Activated CD8-positive, alpha-beta T cell treated with anti-CD3 and anti-CD28 coated beads for 36 hours (primary cell): ENCODE results near the gene TBC1D1. TPM values are rescaled to one million over a fixed set of nuclear protein-coding genes. Genes with fewer than 3 reads are reported as not detected.

ENCODE experiments used
- ATAC-seq: fragments of 200-7000 bp; cut with Tn5 transposase; one replicate; pipeline ENCODE4 v1.10.0; 2021; ENCODE audit warnings: mild to moderate bottlenecking, moderate library complexity
- CTCF ChIA-PET: fragments of 350-600 bp; sonication (Branson Sonifier 250); formaldehyde crosslinking; loops from one replicate; lab custom pipeline; 2021; ENCODE audit warnings: antibody characterized with exemption; lab: Charles Lee
- POLR2A ChIA-PET: fragments of 350-600 bp; sonication (Branson Sonifier 250); formaldehyde crosslinking; loops from one replicate; lab custom pipeline; 2021; ENCODE audit warnings: antibody characterized with exemption; lab: Charles Lee
- DNase-seq: peaks from one replicate; pipeline ENCODE4 v3.0.0-alpha.2; 2020
- H3K27ac Mint-ChIP-seq: one replicate; pipeline ENCODE4 v1.8.0; 2021; ENCODE audit warnings: mild to moderate bottlenecking, mixed read lengths
- H3K27me3 Mint-ChIP-seq: one replicate; pipeline ENCODE4 v1.8.0; 2021; ENCODE audit warnings: mixed read lengths
- H3K36me3 Mint-ChIP-seq: one replicate; pipeline ENCODE4 v1.8.0; 2021; ENCODE audit warnings: low read depth, mixed read lengths
- H3K4me1 Mint-ChIP-seq: one replicate; pipeline ENCODE4 v1.8.0; 2021; ENCODE audit warnings: low read depth, mixed read lengths
- H3K4me3 Mint-ChIP-seq: one replicate; pipeline ENCODE4 v1.8.0; 2021; ENCODE audit warnings: mild to moderate bottlenecking, moderate library complexity, mixed read lengths
- H3K9me3 Mint-ChIP-seq: one replicate; pipeline ENCODE4 v1.8.0; 2021; ENCODE audit warnings: mixed read lengths
- CTCF ChIP-seq: fragments of 200-600 bp; IDR thresholded peaks from one replicate; pipeline ENCODE4 v1.8.0; 2022; ENCODE audit warnings: antibody characterized with exemption, mild to moderate bottlenecking
- intact Hi-C: fragments of 100-400 bp; cut with micrococcal nuclease; formaldehyde crosslinking; loops from one replicate; pipeline ENCODE4 v1.10.0; 2022
- total RNA-seq, 2 experiments: library from RNA; stranded (reverse); gene quantifications; one replicate each; pipeline ENCODE4 v1.2.3, GENCODE V29; 2021

The TBC1D1 gene
- total RNA-seq, 2 experiments from 2014 or later, result 79.4 to 91.4 TPM

DNA sequence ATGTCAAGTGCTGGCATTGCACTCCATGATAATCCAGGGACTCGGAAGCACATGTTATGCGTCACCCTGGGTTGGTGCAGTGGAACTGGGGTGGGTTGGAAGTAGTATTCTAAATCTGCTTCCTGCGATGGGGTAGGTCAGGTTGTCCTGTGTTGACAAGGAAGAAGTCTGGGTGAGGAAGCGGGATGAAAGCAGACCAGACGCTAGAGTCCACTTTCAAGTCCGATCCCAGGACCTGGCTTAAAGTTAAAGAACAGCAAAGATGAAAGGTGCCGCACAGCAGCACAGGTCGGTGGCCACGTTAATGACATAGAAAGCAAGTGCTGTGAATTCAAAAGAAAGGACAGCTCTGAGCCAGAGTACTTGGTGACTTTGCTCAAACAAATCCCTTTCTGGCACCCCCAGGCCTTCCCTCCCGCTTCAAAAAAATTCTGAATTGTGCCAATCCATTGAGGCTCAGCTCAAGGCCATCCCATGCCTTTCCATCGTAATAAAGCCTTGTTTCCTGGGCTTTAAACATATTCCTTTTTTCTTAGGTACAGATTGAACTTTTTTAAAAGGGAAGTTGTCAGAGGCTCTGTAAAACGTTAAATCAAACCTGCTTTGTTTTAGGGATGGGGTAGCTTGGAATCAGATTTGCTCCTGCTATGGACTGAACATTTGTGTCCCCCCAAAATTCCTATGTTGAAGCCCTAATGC, 187.1 kb downstream of the TBC1D1 start:
- no peaks in the 10 kb centered on the region for H3K27me3 Mint-ChIP-seq
- H3K4me1 Mint-ChIP-seq, result peaks cover 24% of the 10 kb centered on the region
- peaks cover 21% of the 10 kb centered on the region for H3K36me3 Mint-ChIP-seq
- CTCF ChIA-PET, result interaction anchor here (1.7 kb wide), 1 partner anchor 9 kb away, joined by 6 read pairs; no protein-coding TSS in a partner anchor
- POLR2A ChIA-PET, result interaction anchor here (1.5 kb wide), 1 partner anchor 54 kb away, joined by 3 read pairs; no protein-coding TSS in a partner anchor
- H3K4me3 Mint-ChIP-seq, result no peak overlapping the region
- DNase-seq (no peak), ATAC-seq (no peak)
- no peaks in the 10 kb centered on the region for H3K9me3 Mint-ChIP-seq
- intact Hi-C loops, result no loop called here
- peak overlapping the region; percentile 13 for H3K27ac Mint-ChIP-seq
- no peak for TF ChIP-seq CTCF

DNA sequence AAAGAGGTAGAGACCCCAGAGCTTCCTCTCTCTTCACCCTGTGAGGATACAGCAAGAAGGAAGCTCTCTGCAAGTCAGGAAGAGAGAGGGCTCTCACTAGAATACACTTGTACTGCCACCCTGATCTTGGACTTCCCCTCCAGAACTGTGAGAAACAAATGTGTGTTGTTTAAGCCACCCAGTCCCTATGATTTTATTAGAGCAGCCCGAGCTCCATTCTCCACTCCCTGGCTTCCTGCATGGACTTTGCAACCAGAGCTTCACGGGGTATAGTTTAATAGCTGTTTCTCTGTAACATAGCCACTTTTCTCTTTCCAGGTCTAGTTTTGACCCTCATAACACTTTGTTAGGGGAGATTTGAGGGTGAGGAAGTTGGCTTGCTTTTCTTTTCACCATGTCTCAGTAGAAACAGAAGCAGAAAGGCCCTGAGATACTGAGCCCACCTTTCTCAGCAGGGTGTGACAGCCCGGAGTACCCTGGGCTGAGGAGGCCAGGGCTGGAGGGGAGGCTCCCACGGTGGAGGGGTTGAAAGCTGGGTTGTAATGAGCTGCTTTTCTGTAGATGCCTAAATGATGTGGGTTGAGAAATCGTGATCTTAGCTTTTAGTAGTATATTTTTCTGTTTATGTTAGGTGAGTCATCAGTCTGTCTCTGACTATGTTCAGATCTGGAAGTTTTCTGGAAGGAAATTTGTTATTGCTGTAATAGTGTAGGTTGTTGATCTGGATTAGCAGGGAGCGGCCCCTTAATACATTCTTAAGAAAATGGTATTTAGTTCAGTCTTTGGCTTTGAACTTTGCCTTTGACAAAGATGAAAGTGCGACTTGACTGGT, 187.9 kb downstream of the TBC1D1 start:
- intact Hi-C loops, result no loop called here

DNA sequence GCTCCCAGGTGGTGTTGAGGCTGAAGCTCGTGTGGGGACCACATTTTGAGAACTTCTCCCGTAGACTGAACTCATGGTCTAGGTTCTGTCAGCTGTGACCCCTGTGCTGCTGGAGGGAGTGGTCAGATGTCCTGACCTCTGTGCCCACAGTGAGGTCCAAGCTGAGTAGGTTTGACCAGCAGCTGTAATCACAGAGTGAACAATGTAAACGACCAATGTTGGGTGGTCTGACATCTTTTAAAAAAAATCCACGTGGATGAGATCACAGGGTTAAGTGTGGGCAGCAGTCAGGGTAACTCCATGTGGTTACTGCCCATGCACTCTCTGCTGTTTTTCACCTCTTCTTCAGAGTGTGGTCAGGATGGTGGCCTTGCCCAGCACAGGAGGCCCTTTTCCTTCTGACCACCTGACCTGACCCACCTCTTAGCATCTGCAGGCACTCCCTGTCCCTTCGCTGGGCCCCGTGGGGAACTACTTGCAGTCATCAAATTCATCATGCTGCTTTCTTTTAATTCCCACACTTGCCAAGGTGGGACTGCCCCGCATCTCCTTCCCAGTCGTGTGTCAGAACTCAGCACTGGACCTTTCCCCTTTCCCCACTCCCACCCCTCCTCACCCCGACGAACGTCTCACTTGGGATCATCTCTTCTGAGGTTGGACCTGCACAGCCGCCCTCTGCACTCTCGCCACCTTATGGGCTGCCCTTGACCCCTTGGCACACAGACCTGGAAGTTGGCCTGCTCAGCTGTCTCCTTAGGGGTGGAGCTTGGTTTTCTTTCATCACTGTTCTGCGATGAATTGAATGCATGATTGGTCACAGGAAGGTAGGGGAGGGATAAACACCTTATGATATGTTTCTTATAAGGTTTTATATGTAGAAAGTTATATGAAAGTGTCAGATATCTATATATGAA, 189.4 kb downstream of the TBC1D1 start:
- intact Hi-C loops, result no loop called here
- CTCF ChIA-PET, result interaction anchor here (0.6 to 2.0 kb wide), 4 partner anchors 9 to 99 kb away, joined by 3 to 5 read pairs (median 4); no protein-coding TSS in a partner anchor
- POLR2A ChIA-PET, result no interaction called here

More for the DNA sequence above, 187.9 kb downstream of the TBC1D1 start:
- Mint-ChIP-seq H3K27me3 (no peaks in the 10 kb centered on the region), H3K4me3 (no peak overlapping the region), H3K9me3 (no peaks in the 10 kb centered on the region), H3K27ac (peak overlapping the region; percentile 13), H3K4me1 (peaks cover 23% of the 10 kb centered on the region), H3K36me3 (peaks cover 18% of the 10 kb centered on the region)
- ChIA-PET CTCF (interaction anchor here (0.7 to 2.0 kb wide), 5 partner anchors 10 to 287 kb away, joined by 3 to 6 read pairs (median 5); no protein-coding TSS in a partner anchor), POLR2A (interaction anchor here (1.5 kb wide), 1 partner anchor 53 kb away, joined by 3 read pairs; no protein-coding TSS in a partner anchor)
- no peak for ATAC-seq
- TF ChIP-seq CTCF, result no peak
- no peak for DNase-seq

DNA sequence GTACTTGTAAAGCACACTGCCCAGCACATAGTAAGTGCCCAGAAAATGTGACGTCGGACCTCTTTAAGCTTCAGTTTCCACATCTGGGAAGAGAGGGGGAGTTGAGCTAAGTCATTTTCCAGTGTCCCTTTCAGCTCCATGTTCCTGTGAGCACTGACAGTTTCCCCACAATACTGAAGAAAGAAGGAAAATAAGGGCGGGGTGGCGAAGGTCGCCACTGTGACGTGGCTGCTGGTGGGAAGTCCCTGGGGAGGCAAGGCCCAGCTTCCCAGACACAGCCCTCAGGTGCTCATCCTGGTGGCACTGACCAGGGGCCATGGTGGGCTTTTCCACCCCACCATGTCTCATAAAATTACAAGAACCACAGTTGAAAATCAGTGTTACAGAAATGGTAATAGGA, 191.1 kb downstream of the TBC1D1 start:
- H3K27ac Mint-ChIP-seq, result no peak overlapping the region
- intact Hi-C loops, result no loop called here
- no peak for TF ChIP-seq CTCF
- POLR2A ChIA-PET, result no interaction called here
- DNase-seq (no peak), ATAC-seq (no peak)
- peaks cover 11% of the 10 kb centered on the region for H3K4me1 Mint-ChIP-seq
- no peaks in the 10 kb centered on the region for H3K9me3 Mint-ChIP-seq
- CTCF ChIA-PET, result interaction anchor here (0.7 to 1.3 kb wide), 3 partner anchors 21 to 98 kb away, joined by 3 read pairs; no protein-coding TSS in a partner anchor
- no peaks in the 10 kb centered on the region for H3K27me3 Mint-ChIP-seq
- H3K36me3 Mint-ChIP-seq, result peaks cover 6% of the 10 kb centered on the region
- no peak overlapping the region for H3K4me3 Mint-ChIP-seq

More for the DNA sequence above, 189.4 kb downstream of the TBC1D1 start:
- Mint-ChIP-seq H3K4me3 (no peak overlapping the region), H3K36me3 (peaks cover 13% of the 10 kb centered on the region), H3K27me3 (no peaks in the 10 kb centered on the region), H3K27ac (no peak overlapping the region), H3K4me1 (peaks cover 19% of the 10 kb centered on the region), H3K9me3 (no peaks in the 10 kb centered on the region)
- ATAC-seq (no peak), DNase-seq (no peak)
- TF ChIP-seq CTCF, result no peak
